Ectodermal cell (in vitro differentiated cells): Measurements from ENCODE around the gene AVPR2.

ENCODE experiments used
- H3K27ac ChIP-seq: 2 replicates; pipeline ENCODE4 v1.7.0; 2013; ENCODE audit warnings: mild to moderate bottlenecking, low read depth, low read length; ENCODE audit not compliant: insufficient read depth, poor library complexity, severe bottlenecking
- H3K27me3 ChIP-seq: 2 replicates; pipeline ENCODE4 v1.7.0; 2013; ENCODE audit warnings: mild to moderate bottlenecking, low read length; ENCODE audit not compliant: insufficient read depth, control insufficient read depth, poor library complexity, severe bottlenecking
- H3K36me3 ChIP-seq: one replicate; pipeline ENCODE4 v1.7.0; 2013; ENCODE audit warnings: low read length; ENCODE audit not compliant: control insufficient read depth, insufficient read depth
- H3K4me1 ChIP-seq: one replicate; pipeline ENCODE4 v1.7.0; 2013; ENCODE audit warnings: low read length; ENCODE audit not compliant: control insufficient read depth, insufficient read depth
- H3K4me3 ChIP-seq: 2 replicates; pipeline ENCODE4 v1.7.0; 2013; ENCODE audit warnings: low read depth, low read length, control low read depth; ENCODE audit not compliant: insufficient read depth
- H3K9me3 ChIP-seq: 2 replicates; pipeline ENCODE4 v1.7.0; 2013; ENCODE audit warnings: mild to moderate bottlenecking, low read length, moderate library complexity; ENCODE audit not compliant: control insufficient read depth
- WGBS, 2 experiments: methylation state at CpG; one replicate each; pipeline ENCODE4 v1.1.7; 2013; ENCODE audit warnings: missing lambda C conversion rate in 2 of 2; 5-methylcytosine and 5-hydroxymethylcytosine counted together

The AVPR2 gene

GRCh38 chrX:153913211-153913610 is 8.7 kb downstream of the AVPR2 start:
- Histone ChIP-seq H3K27me3 (no peaks in the 10 kb centered on the region), H3K4me3 (no peak overlapping the region), H3K9me3 (no peaks in the 10 kb centered on the region), H3K27ac (no peak overlapping the region), H3K4me1 (no peaks in the 10 kb centered on the region), H3K36me3 (no peaks in the 10 kb centered on the region)
- 73 to 76% methylated on average over 15 to 16 of the region's 17 CpGs for WGBS, 2 experiments

- Histone ChIP-seq H3K27me3 (no peaks in the 10 kb centered on the region), H3K27ac (no peak overlapping the region), H3K4me1 (no peaks in the 10 kb centered on the region), H3K4me3 (no peak overlapping the region), H3K9me3 (no peaks in the 10 kb centered on the region), H3K36me3 (no peaks in the 10 kb centered on the region)
- 92 to 94% methylated on average over 17 of the region's 17 CpGs for WGBS, 2 experiments
Measured at GRCh38 chrX:153913701-153914100, 9.2 kb downstream of the AVPR2 start.

- Histone ChIP-seq H3K27ac (no peak overlapping the region), H3K27me3 (no peaks in the 10 kb centered on the region), H3K4me1 (no peaks in the 10 kb centered on the region), H3K9me3 (no peaks in the 10 kb centered on the region), H3K36me3 (no peaks in the 10 kb centered on the region), H3K4me3 (no peak overlapping the region)
- whole genome bisulfite sequencing, 2 experiments = 94 to 96% methylated on average over 6 of the region's 6 CpGs
Measured at GRCh38 chrX:153917869-153918268, 13.4 kb downstream of the AVPR2 start.

GRCh38 chrX:153919281-153919680 is 14.8 kb downstream of the AVPR2 start:
- Histone ChIP-seq H3K27me3 (no peaks in the 10 kb centered on the region), H3K4me1 (no peaks in the 10 kb centered on the region), H3K36me3 (no peaks in the 10 kb centered on the region), H3K4me3 (no peak overlapping the region), H3K9me3 (no peaks in the 10 kb centered on the region), H3K27ac (no peak overlapping the region)
- 97 to 98% methylated on average over 13 of the region's 13 CpGs for WGBS, 2 experiments

- peaks cover 4% of the 10 kb centered on the region for H3K27me3 ChIP-seq
- H3K4me3 ChIP-seq = no peak overlapping the region
- no peaks in the 10 kb centered on the region for H3K9me3 ChIP-seq
- H3K36me3 ChIP-seq = no peaks in the 10 kb centered on the region
- H3K4me1 ChIP-seq = no peaks in the 10 kb centered on the region
- no peak overlapping the region for H3K27ac ChIP-seq
- 95 to 98% methylated on average over 14 of the region's 14 CpGs for WGBS, 2 experiments
Measured at GRCh38 chrX:153920546-153920945, 16.1 kb downstream of the AVPR2 start.

- 91 to 92% methylated on average over 16 of the region's 16 CpGs for WGBS, 2 experiments
- H3K36me3 ChIP-seq = no peaks in the 10 kb centered on the region
- peaks cover 8% of the 10 kb centered on the region for H3K27me3 ChIP-seq
- H3K27ac ChIP-seq = no peak overlapping the region
- H3K4me3 ChIP-seq = no peak overlapping the region
- no peaks in the 10 kb centered on the region for H3K4me1 ChIP-seq
- H3K9me3 ChIP-seq = no peaks in the 10 kb centered on the region
Measured at GRCh38 chrX:153921070-153921469, 16.6 kb downstream of the AVPR2 start.

GRCh38 chrX:153921511-153922446 is 17.3 kb downstream of the AVPR2 start:
- Histone ChIP-seq H3K36me3 (no peaks in the 10 kb centered on the region), H3K27me3 (peaks cover 8% of the 10 kb centered on the region), H3K27ac (no peak overlapping the region), H3K4me1 (peaks cover 6% of the 10 kb centered on the region), H3K9me3 (no peaks in the 10 kb centered on the region), H3K4me3 (no peak overlapping the region)
- WGBS, 2 experiments = 91 to 92% methylated on average over 40 of the region's 40 CpGs

- Histone ChIP-seq H3K36me3 (no peaks in the 10 kb centered on the region), H3K27ac (no peak overlapping the region), H3K27me3 (peaks cover 8% of the 10 kb centered on the region), H3K4me1 (peaks cover 11% of the 10 kb centered on the region), H3K9me3 (no peaks in the 10 kb centered on the region), H3K4me3 (no peak overlapping the region)
- 74 to 75% methylated on average over 25 of the region's 25 CpGs for WGBS, 2 experiments
Measured at GRCh38 chrX:153922932-153923857, 18.7 kb downstream of the AVPR2 start.

GRCh38 chrX:153924149-153924861 is 19.8 kb downstream of the AVPR2 start:
- WGBS, 2 experiments = 78 to 79% methylated on average over 14 of the region's 14 CpGs
- H3K27ac ChIP-seq = no peak overlapping the region
- no peaks in the 10 kb centered on the region for H3K9me3 ChIP-seq
- no peaks in the 10 kb centered on the region for H3K36me3 ChIP-seq
- H3K4me3 ChIP-seq = no peak overlapping the region
- peaks cover 11% of the 10 kb centered on the region for H3K4me1 ChIP-seq
- H3K27me3 ChIP-seq = peaks cover 8% of the 10 kb centered on the region
